NCI-H2196 (cell line): ENCODE data around the gene RNF224.

Source experiments
- DNase-seq: peaks from one replicate; lab custom pipeline; 2025; ENCODE audit not compliant: unreplicated experiment; lab: John Stamatoyannopoulos, UW

RNF224 gene

GRCh38 chr9:137191691-137192447 lies 35.4 kb upstream of the RNF224 start:
- DNase-seq, result no peak

- DNase-seq, result no peak
These were observed 34.9 kb upstream of the RNF224 start for GRCh38 chr9:137192448-137192780.

DNA sequence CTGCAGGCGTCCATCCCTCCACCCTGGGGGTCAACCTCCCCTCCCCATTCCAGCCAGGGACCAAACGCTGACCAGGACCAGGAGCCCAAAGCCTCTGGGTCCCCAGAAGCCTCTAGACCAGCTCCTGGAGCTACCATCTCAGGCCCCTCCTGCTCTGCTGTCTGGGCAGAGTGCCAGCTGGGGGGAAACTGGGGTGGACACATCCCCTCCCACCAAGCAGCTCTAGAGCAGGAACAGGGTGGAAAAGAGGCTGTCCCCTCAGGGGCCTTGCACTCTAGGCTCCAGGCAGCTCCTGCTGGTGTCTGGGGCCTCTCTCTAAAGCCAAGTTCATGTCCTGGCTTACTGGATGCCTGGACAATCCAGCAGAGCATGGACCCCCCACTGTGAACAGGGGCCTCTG lies 34.4 kb upstream of the RNF224 start:
- DNase-seq, result no peak

DNA sequence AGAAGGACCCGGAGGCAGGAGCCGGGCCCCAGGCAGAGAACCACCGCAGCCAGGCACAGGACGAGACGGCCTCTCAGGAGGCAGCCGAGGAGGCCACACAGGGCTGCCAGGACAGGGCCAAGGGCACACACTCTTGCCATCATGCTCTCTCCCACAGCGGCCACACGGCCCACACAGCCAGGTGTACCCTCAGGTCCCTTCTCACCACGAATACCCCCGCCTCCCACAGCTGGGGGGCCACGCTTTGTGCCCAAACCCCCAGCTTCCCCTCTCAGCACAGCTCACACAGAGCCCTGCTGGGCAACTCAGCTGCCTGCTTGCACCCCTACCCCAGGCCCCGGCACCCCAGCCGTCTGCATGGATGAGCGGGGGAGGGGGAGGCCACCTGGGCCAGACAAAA lies 33.5 kb upstream of the RNF224 start:
- DNase-seq, result no peak

DNA sequence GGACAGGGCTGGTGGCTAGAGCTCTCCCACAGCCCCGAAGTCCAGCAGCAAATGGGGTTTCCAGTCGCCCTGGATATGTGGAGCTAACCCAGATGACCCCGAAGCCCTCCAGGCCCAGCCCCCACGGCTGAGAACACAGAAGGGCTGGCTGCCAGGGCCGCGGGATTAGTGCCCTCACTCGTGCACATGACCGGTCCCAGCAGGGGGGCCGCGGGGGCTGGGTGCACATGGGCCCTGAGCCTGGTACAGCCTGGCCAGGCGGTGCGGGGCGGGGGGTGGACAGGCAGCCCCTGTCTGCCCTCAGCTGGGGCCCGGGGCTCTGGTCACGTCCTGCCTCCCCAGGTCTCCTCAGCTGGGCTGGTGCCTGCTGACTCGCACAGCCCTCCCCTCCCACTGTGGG lies 32.9 kb upstream of the RNF224 start:
- DNase-seq, result peak; percentile 58

DNA sequence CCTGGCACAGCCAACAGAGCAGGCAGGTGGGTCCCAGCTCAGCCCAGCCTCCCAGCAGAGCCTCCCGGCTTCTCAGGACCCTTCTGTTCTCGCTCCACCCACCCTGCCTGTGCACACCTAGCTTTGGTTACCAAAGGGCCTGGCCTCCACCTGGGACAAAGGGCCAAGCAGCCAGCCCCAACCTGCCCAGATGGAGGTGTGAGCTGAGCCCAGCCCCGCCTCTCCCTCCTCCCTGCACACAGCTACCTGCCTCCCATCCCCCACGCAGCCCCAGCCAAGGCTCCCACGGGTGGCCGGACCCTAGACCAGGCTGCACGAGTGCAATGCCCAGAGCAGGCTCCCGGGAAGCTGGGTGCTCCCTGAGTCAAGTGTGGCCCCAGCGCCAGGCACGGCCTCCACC lies 32.4 kb upstream of the RNF224 start:
- DNase-seq, result peak; percentile 66

GRCh38 chr9:137195525-137196220 lies 31.6 kb upstream of the RNF224 start:
- peak; percentile 94 for DNase-seq

GRCh38 chr9:137198051-137198901 lies 29.0 kb upstream of the RNF224 start:
- DNase-seq, result no peak

DNA sequence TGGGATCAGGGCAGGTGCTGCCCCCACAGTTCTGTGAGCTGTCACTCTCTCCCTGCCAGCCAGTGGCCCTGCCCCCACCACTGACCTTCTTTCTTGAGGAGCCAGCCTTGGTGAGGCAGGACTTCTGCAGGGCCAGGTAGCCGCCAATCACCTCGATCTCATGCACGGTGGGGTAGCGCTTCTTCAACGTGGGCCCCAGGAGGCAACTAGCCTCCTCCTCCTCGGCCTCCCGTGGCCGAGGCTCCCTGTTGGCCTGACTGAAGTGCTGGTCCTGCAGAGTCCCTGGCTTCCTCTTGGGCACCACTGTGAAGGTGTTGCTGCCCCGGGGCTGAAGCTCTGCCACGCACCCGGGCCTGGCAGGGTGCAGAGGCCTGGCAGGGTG lies 28.4 kb upstream of the RNF224 start:
- DNase-seq, result no peak

DNA sequence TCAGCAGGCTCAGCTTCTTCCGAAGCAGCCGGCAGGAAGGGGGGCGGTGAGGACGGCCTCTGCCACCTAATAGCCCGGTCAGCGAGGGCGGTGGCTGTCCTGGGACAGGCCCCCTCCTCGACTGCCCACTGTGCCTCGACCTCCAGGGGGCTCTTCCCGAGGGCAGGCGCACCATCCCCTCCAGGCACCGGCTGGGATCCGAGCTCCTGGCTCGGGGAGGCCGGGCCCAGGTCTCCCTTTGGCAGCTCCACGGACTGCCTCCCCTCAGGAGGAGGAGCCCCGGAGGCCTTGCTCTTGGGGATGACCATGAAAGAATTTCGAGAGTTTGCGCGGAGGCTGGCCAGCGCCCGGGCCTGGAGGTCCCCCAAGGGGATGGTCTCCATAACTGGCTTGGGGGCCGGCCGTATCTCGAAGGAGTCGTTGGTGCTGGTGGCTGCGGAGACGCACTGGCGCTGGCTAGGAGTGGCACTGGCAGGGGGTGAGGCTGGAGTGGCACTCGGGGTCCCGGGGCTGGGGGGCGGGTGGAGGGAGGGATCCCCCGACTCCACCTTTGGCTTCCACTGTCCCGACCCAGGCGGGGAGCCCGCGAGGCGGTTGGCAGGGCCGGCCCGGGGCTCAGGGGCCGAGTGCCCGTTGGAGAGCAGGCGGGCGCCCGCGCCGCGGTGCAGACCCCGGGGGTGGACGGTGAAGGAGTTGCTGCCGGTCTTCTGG lies 27.7 kb upstream of the RNF224 start:
- DNase-seq, result no peak

- DNase-seq, result peak; percentile 99
These were observed 26.7 kb upstream of the RNF224 start, which contains the start of gene TPRN for GRCh38 chr9:137200311-137201204. TSS of gene TPRN (minus strand) at chr9:137200741. CDS start at chr9:137200711, 30 bp downstream.

GRCh38 chr9:137201205-137201868 lies 26.0 kb upstream of the RNF224 start:
- DNase-seq, result no peak

GRCh38 chr9:137202966-137203365 lies 24.3 kb upstream of the RNF224 start:
- no peak for DNase-seq

DNA sequence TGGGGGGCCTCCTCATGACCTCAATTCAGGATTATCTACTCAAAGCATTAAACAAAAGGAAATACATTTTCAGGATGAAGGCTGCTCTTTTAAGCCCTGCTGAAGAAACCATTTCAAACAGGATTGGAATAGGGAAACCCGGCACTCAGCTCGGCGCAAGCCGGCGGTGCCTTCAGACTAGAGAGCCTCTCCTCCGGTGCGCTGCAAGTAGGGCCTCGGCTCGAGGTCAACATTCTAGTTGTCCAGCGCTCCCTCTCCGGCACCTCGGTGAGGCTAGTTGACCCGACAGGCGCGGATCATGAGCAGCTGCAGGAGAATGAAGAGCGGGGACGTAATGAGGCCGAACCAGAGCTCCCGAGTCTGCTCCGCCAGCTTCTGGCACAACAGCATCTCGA lies 22.6 kb upstream of the RNF224 start:
- no peak for DNase-seq

DNA sequence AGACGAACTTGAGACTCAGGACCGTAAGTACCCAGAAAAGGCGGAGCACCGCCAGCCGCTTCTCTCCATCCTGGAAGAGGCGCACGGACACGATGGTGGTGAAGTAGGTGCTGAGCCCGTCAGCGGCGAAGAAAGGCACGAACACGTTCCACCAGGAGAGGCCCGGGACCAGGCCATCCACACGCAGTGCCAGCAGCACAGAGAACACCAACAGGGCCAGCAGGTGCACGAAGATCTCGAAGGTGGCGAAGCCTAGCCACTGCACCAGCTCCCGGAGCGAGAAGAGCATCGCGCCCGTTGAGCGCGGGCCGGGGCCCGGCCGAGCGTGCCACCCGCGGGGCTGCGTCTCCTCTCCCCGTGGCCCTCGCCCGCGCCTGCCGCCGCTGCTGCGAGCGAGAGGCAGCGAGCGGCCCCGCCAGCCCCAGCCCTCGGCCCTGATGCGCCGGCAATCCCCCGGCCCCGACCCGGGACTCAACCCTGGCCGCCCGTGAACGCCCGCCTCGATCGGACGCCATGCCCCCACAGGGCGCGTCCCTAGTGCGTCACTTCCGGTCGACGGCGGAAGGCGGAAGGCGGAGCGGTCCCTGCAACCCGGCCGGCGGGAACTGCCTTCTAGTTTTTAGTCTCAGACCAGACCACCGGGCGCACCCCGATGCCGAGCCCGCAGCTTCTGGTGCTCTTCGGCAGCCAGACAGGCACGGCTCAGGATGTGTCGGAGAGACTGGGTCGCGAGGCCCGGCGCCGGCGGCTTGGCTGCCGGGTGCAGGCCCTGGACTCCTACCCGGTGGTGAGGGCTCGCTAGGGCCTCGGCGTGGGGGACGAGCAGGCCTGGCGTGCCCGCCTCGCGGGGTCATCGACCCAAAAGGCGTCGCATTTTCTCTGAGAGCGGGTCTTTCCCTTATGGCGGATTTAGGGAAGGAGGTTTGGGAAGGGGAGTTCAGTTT lies 21.9 kb upstream of the RNF224 start, which contains the start of the genes NDOR1 and TMEM203:
TSS of gene NDOR1 (plus strand) at position 575 of the 944 bp plus-strand sequence. CDS start at position 653, 78 bp downstream.
TSS of gene TMEM203 (minus strand) at position 523 of the 944 bp plus-strand sequence. CDS start at position 289, 234 bp downstream.
- DNase-seq, result peak; percentile 91

DNA sequence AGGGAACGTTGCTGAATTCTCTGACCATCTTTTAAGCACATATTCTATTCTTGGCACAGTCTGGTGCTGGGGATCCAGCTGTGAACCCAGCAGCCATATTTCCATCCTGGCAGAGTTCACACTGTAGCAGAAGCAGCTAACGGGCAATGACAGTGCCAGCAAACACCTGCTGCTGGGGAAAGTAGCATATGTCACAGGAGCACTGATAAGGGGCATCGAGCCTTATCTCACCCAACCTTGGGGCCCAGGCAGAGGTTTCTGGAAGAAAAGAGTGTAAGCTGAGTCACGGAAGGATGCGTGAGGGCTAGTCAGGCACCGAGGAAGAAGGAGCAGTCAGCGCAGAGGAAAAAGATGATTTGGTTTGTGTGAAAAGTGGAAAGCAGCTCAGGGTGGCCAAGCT lies 20.7 kb upstream of the RNF224 start:
- DNase-seq, result no peak

DNA sequence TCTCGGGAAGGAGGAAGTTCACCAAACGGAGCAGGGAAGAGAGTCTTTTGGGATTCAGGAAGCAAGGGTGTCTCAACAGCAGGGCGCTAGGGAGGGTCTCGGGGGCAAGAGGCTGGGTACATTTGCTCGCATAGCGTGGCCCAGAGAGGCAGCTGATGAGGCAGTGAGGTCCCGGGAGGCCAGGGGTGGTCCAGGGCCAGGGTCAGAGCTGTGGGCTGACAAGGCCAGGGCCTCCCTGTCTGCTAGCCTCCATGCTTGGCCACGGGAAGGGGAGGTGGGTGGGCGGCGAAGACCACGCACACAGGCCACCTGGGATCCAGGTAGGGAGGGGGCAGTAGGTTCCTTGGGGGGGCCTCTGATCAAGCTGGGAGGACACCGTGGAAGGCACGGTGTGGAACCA lies 15.8 kb upstream of the RNF224 start:
- DNase-seq, result no peak

DNA sequence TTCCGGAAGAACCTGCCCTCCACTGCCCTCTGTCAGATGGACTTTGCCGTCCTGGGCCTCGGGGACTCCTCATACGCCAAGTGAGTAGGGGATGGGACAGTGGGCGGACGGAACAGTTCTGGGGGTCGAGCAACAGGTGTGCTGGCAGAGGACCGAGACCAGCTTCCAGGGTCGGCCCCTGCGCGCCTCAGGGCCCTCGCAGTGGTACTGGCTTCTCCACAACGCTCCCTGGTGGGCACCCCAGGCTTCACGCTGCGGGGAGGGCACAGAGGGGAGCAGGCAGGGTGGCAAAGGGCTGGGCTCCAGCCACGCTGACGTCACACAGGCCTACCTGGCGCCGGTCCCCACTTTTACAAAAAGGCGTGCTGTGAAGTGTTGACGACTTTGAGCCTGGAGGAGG lies 14.8 kb upstream of the RNF224 start:
- no peak for DNase-seq
